ENCODE results near the gene SLC25A46.

DNA sequence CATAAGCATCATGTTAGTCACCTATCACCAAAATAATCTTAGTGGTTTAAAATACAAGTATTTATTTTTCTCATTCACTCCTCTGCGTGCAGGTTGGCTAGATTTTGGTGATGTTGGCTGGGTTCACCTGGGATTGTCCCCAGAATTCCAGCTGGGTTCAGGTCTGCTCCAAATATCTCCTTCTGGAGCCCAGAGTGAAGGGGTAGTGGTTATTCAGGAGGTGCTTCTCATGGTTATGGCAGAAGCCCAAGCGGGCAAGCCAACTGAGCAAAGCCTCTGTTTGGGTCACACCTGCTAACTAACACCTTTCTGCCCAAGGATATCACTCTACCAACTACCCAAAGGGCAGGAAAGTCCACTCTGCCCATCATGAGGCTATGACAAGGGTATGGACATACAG is 4.7 kb upstream of the SLC25A46 start:
- TF ChIP-seq, protein P1, sequence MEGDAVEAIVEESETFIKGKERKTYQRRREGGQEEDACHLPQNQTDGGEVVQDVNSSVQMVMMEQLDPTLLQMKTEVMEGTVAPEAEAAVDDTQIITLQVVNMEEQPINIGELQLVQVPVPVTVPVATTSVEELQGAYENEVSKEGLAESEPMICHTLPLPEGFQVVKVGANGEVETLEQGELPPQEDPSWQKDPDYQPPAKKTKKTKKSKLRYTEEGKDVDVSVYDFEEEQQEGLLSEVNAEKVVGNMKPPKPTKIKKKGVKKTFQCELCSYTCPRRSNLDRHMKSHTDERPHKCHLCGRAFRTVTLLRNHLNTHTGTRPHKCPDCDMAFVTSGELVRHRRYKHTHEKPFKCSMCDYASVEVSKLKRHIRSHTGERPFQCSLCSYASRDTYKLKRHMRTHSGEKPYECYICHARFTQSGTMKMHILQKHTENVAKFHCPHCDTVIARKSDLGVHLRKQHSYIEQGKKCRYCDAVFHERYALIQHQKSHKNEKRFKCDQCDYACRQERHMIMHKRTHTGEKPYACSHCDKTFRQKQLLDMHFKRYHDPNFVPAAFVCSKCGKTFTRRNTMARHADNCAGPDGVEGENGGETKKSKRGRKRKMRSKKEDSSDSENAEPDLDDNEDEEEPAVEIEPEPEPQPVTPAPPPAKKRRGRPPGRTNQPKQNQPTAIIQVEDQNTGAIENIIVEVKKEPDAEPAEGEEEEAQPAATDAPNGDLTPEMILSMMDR (IDR thresholded peaks at IDR 0.05) = no peak
- TF ChIP-seq POLR2A (IDR thresholded peaks at IDR 0.05) = no peak

All from testis (tissue), 2 donors.